T47D (cell line): ENCODE data around the gene OTUB2.
A peak's percentile ranks its signal among the peaks of the same experiment; 100 is the strongest.

Experiments
- DNase-seq, 2 experiments: peaks; one replicate each; pipeline versions ENCODE4 v3.0.0 to v3.0.0-alpha.2; 2011 to 2012; ENCODE audit warnings: low read depth in 1 of 2, low spot score in 1 of 2
- JUND ChIP-seq: IDR thresholded peaks from 2 replicates; pipeline ENCODE4 v1.6.1; 2012; ENCODE audit warnings: low read depth
- in situ Hi-C: cut with HindIII; loops from 2 replicates; pipeline ENCODE4 v1.10.0; 2016; ENCODE audit warnings: low sequenced_read_pairs, low pct_unique_long_range_greater_than_20kb

Gene OTUB2

GRCh38 chr14:94026173-94026888 is at the start of gene OTUB2:
TSS of gene OTUB2 (plus strand) at chr14:94026340. CDS start at chr14:94026538, 198 bp downstream.
- in situ Hi-C loops: no loop called here
- no peak for TF ChIP-seq JUND
- peak; percentile 100 for DNase-seq

DNA sequence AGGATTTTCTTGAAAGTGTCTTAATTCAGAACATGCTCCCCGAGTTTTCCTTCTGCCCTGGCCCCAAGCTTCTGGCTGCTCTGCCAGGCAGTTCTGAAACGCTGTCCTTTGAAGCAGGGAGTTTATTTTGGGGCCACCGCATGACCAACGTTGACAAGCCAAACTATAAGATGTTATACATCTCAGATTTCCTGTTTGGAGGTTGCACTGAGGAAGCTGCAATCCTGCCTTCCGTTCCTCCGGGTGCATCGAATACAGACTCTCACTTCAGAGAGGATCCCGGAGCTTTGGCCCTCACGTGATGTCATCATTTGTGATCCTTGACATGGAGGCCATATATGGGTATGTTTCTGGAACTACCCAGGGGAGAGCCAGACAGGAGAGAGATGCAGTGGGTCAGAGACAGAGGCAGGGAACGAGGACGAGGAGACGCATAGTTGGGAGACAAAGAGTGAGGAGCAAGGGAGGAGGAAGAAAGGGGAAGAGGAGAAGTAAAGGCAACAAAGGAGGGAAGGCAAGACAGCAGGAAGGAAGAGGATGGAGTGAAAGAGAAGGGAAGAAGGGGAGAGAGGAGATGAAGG is 49.6 kb upstream of the OTUB2 start, which contains the start of gene ASB2:
Gene ASB2 (minus strand): TSS at position 94 of the 581 bp plus-strand sequence. CDS start 12,031 bp downstream, outside the sequence.
- TF ChIP-seq JUND: no peak
- in situ Hi-C loops: no loop called here
- DNase-seq: no peak

GRCh38 chr14:93977171-93977570 is 49.0 kb upstream of the OTUB2 start:
- DNase-seq: no peak
- in situ Hi-C loops: no loop called here
- no peak for TF ChIP-seq JUND

- in situ Hi-C loops: no loop called here
- DNase-seq: no peak
- no peak for TF ChIP-seq JUND
Observed at GRCh38 chr14:93977790-93978581, 48.2 kb upstream of the OTUB2 start.

- no peak for TF ChIP-seq JUND
- in situ Hi-C loops: no loop called here
- no peak for DNase-seq
Observed at GRCh38 chr14:93978735-93979134, 47.4 kb upstream of the OTUB2 start.

GRCh38 chr14:93980456-93981201 is 45.5 kb upstream of the OTUB2 start:
- DNase-seq: no peak
- no peak for TF ChIP-seq JUND
- in situ Hi-C loops: no loop called here

DNA sequence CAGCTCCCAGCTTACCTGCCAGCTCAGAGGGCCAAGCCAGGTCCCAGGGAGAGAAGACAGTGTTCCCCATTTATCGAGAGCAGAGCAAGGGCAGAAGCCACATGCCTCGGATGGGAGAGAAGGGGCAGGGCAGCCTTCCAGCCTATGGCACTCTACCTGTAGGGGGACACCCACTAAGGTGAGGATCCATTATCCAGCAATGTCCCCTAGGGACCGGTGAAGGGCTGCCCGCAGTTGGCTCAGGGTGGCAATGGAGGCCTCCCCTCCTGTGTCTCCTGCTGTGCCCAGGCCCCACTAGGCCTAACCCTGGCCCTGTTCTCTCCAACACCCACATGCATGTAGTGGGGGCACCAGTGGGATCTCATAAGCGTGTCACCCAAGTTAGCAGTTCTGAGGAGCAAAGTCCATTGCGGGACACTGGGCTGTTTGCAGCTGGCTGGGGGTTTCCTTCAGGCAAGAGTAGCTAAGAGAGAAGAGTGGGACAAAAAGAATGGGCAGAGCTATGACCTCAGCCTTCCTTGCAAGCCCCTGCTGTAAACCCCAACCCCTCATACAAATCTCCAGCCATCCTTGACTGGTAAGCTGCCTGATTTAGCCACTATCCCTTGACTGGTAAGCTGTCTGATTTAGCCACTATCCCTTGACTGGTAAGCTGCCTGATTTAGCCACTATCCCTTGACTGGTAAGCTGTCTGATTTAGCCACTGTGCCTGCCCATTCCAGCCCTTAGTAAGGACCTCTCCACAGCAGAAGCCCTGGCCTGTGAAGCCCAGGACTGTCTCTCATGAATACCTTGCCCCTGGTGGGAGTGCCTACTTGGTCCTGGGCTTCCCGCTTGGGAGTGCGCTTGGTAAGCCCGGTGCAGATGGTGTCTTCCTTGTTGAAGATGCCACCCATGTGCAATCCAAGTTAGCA is 44.6 kb upstream of the OTUB2 start:
- no peak for DNase-seq
- TF ChIP-seq JUND: no peak
- in situ Hi-C loops: no loop called here

GRCh38 chr14:93982230-93983007 is 43.7 kb upstream of the OTUB2 start:
- in situ Hi-C loops: no loop called here
- no peak for TF ChIP-seq JUND
- no peak for DNase-seq

DNA sequence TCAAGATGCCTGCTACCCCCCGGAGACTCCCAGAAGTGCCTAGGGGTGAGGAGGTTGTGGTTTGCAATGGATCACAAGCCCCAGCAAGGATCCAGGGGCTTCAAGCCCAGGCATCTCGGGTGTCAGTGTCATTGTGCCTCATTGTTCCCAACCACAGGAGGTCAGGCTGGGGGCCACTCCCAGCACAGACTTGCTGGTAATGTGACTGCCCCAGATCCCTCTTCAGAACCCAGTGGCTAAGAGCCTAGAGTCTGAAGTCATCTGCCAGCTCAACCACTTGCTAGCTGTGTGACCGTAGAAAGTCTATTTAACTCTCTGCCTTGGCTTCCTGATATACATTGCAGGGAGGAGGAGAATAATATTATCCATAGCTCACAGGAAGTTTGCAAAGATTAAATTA is 42.1 kb upstream of the OTUB2 start:
- no peak for DNase-seq
- no peak for TF ChIP-seq JUND
- in situ Hi-C loops: no loop called here

- DNase-seq: peak; percentile 52 to 68
- in situ Hi-C loops: no loop called here
- TF ChIP-seq JUND: no peak
Observed at GRCh38 chr14:93984987-93985410, 41.1 kb upstream of the OTUB2 start.

- DNase-seq: peak in 1 of 2 experiments; percentile 34
- TF ChIP-seq JUND: no peak
- in situ Hi-C loops: no loop called here
Observed at GRCh38 chr14:93986955-93987354, 39.2 kb upstream of the OTUB2 start.
